ENCODE data around the gene RNF146. TPM values are rescaled to one million over a fixed set of nuclear protein-coding genes. Genes with fewer than 3 reads are reported as not detected.

Gene RNF146
- total and polyA plus RNA-seq, 9 of the 15 experiments (the other 6 are each of a cell fraction or from before 2014, with no cell fraction given) = 8.4 to 30.5 (median 17.5) TPM

GRCh38 chr6:127319686-127320085, 53.0 kb downstream of the RNF146 start (continued):
- TF ChIP-seq, protein P1, sequence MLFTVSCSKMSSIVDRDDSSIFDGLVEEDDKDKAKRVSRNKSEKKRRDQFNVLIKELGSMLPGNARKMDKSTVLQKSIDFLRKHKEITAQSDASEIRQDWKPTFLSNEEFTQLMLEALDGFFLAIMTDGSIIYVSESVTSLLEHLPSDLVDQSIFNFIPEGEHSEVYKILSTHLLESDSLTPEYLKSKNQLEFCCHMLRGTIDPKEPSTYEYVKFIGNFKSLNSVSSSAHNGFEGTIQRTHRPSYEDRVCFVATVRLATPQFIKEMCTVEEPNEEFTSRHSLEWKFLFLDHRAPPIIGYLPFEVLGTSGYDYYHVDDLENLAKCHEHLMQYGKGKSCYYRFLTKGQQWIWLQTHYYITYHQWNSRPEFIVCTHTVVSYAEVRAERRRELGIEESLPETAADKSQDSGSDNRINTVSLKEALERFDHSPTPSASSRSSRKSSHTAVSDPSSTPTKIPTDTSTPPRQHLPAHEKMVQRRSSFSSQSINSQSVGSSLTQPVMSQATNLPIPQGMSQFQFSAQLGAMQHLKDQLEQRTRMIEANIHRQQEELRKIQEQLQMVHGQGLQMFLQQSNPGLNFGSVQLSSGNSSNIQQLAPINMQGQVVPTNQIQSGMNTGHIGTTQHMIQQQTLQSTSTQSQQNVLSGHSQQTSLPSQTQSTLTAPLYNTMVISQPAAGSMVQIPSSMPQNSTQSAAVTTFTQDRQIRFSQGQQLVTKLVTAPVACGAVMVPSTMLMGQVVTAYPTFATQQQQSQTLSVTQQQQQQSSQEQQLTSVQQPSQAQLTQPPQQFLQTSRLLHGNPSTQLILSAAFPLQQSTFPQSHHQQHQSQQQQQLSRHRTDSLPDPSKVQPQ (CRISPR knock-in tag; IDR thresholded peaks at IDR 0.05; ENCODE audit: borderline replicate concordance) = no peak
- TF ChIP-seq, protein P2, sequence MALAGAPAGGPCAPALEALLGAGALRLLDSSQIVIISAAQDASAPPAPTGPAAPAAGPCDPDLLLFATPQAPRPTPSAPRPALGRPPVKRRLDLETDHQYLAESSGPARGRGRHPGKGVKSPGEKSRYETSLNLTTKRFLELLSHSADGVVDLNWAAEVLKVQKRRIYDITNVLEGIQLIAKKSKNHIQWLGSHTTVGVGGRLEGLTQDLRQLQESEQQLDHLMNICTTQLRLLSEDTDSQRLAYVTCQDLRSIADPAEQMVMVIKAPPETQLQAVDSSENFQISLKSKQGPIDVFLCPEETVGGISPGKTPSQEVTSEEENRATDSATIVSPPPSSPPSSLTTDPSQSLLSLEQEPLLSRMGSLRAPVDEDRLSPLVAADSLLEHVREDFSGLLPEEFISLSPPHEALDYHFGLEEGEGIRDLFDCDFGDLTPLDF (CRISPR knock-in tag; IDR thresholded peaks at IDR 0.05) = no peak
- TF ChIP-seq RNF2 (IDR thresholded peaks at IDR 0.05) (no peak), FOXK1 (CRISPR knock-in tag; IDR thresholded peaks at IDR 0.05; ENCODE audit: borderline replicate concordance) (no peak), IRF9 (tag; IDR thresholded peaks at IDR 0.05) (no peak), KLF1 (tag; IDR thresholded peaks at IDR 0.05) (no peak)
